Activated naive CD4-positive, alpha-beta T cell treated with anti-CD3 and anti-CD28 coated beads, Interleukin-2, amount 50 U/mL, for 24 hours (primary cell): ENCODE results near the gene STT3A.
A peak's percentile ranks its signal among the peaks of the same experiment; 100 is the strongest.

Experiments used
- H3K27ac Mint-ChIP-seq: one replicate; pipeline ENCODE4 v1.8.0; 2021; ENCODE audit warnings: mild to moderate bottlenecking, mixed read lengths
- H3K27me3 Mint-ChIP-seq: one replicate; pipeline ENCODE4 v1.8.0; 2021; ENCODE audit warnings: mixed read lengths
- H3K36me3 Mint-ChIP-seq: one replicate; pipeline ENCODE4 v1.8.0; 2021; ENCODE audit warnings: mixed read lengths
- H3K4me1 Mint-ChIP-seq: one replicate; pipeline ENCODE4 v1.8.0; 2021; ENCODE audit warnings: mixed read lengths
- H3K4me3 Mint-ChIP-seq: one replicate; pipeline ENCODE4 v1.8.0; 2021; ENCODE audit warnings: mild to moderate bottlenecking, mixed read lengths
- H3K9me3 Mint-ChIP-seq: one replicate; pipeline ENCODE4 v1.8.0; 2021; ENCODE audit warnings: mixed read lengths

The STT3A gene

DNA sequence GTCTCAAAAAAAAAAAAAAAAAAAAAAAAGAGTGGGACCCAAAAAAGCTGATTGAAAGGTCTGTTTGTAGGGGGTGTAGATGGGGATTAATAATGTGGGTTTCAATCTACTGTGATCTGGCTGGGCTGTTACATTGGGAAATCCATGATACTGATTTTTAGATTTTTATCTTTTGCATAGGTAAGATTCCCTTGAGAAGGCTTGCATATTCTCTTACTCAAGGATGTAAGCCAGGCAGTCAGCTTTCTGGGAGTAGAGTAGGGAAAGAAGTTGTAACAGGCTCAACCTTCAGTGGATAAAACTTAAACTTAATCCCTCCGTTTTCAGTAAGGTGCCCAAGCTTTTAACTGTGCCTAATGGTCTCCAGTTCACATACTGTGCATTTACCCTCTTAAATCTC lies 30.4 kb downstream of the STT3A start:
- Mint-ChIP-seq H3K4me1 (peaks cover 20% of the 10 kb centered on the region), H3K36me3 (peaks cover 6% of the 10 kb centered on the region), H3K4me3 (no peak overlapping the region), H3K27me3 (no peaks in the 10 kb centered on the region), H3K9me3 (no peaks in the 10 kb centered on the region), H3K27ac (peak overlapping the region; percentile 76)

DNA sequence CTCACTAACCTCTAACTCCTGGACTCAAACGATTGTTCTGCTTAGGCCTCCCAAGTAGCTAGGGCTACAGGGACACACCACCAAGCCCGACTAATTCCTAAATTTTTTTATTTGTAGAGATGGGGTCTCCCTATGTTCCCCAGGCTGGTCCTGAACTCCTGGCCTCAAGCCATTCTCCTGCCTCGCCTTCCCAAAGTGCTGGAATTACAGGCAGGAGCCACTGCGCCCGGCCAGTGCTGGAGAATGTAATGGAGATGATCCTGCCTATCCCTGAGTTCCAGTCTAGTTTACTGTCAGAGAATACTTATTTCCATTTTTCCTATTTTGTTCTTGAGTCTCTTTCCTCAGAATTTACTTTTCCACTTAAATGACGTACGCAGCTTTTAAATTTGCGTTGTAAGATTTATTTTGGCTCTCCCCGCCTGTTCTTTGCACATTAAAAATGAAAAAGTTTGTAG lies 32.1 kb downstream of the STT3A start, which contains the start of gene CHEK1:
Gene CHEK1, plus strand, starts transcription at position 408 of the 458 bp plus-strand sequence. CDS start 1,606 bp downstream, outside the sequence.
- peak within 1 kb of the TSS; percentile 95 for H3K4me3 Mint-ChIP-seq
- H3K4me1 Mint-ChIP-seq, result peaks cover 20% of the 10 kb centered on the region
- H3K36me3 Mint-ChIP-seq, result peaks cover 6% of the 10 kb centered on the region
- peak within 1 kb of the TSS; percentile 97 for H3K27ac Mint-ChIP-seq
- H3K9me3 Mint-ChIP-seq, result no peaks in the 10 kb centered on the region
- H3K27me3 Mint-ChIP-seq, result no peaks in the 10 kb centered on the region

DNA sequence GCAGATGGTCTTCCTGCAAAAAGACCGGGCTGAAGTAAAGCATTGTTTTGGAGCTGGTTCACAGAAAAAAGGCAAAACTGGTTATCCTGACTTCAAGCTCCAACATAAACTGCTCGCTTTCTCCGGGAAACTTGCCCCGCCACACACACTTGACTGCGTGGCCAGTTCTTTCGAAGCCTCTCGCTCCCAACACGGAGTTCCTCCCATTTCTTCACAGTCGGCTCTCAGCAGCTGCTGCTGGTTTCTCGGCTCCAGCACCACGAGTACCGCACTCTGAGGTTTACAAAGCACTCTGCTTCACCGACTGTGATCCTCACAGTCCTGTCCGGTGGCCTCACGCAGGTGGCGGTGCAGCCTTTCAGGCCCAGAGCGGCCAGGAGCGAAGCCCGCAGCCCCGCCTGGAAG lies 32.6 kb downstream of the STT3A start:
- Mint-ChIP-seq H3K4me1 (peaks cover 20% of the 10 kb centered on the region), H3K27me3 (no peaks in the 10 kb centered on the region), H3K27ac (peak overlapping the region; percentile 97), H3K9me3 (no peaks in the 10 kb centered on the region), H3K36me3 (peaks cover 6% of the 10 kb centered on the region), H3K4me3 (peak overlapping the region; percentile 95)

DNA sequence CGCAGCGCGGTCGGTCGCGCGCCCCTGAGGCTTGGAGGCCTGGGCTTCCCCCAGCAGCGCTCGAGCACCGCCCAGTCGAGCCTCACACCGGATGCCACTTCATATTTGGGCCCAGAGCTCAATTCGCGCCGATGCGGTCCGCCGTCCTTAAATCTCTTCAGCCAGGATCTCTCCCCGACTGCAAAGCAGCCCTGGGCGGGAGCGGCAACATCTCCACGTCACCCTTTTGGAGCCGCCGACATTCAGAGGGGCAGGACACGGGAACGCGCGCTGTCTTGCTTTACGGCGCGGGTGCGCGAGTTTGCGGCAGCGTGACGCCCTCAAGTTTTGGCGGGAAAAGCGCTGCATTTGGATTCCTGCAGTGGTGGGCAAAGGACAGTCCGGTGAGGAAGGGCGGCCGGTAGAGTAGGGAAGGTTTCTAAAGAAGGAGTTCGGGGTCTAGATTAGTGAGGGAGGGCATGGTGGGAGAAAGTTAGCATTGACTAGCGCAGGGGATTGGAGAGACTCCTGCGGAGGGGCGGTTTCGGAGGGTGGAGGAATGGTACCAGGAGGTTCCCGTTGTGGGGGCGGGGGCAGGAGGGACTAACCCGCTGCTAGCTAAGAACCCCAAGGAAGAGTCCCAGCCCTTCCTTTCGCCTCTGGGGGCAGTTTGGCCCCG lies 33.1 kb downstream of the STT3A start:
- no peaks in the 10 kb centered on the region for H3K9me3 Mint-ChIP-seq
- H3K27me3 Mint-ChIP-seq, result no peaks in the 10 kb centered on the region
- H3K36me3 Mint-ChIP-seq, result peaks cover 6% of the 10 kb centered on the region
- H3K4me1 Mint-ChIP-seq, result peaks cover 20% of the 10 kb centered on the region
- peak overlapping the region; percentile 95 for H3K4me3 Mint-ChIP-seq
- H3K27ac Mint-ChIP-seq, result peak overlapping the region; percentile 97

DNA sequence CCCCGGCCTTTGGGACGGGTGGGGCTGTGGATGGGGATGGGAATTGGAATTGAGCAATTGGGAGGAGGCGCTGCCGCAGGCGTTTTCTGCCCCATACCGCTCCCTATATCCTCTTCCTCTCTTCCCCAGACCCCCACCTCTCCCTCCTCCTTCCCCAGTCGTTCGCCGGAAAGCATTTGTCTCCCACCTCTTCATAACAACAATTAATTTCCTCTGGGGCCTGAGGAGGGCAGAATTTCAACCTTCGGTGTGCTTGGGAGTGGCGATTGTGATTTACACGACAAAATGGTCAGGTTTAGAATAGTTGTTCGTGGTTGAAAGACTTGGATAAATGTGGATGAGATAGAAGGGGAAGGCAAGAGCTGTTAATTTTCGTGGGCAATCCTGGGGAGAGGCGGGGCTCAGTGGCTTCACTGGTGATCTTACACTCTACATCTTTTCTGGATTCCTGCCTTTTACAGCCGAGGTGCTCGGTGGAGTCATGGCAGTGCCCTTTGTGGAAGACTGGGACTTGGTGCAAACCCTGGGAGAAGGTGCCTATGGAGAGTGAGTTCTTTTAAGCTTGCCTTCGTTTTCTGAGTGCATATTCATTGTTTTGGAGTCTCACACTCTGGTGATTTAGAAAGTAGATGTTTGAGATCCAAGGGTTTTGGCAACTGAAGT lies 33.8 kb downstream of the STT3A start:
- Mint-ChIP-seq H3K4me3 (peak overlapping the region; percentile 95), H3K36me3 (peaks cover 6% of the 10 kb centered on the region), H3K27ac (peak overlapping the region; percentile 97), H3K9me3 (no peaks in the 10 kb centered on the region), H3K4me1 (peaks cover 20% of the 10 kb centered on the region), H3K27me3 (no peaks in the 10 kb centered on the region)

DNA sequence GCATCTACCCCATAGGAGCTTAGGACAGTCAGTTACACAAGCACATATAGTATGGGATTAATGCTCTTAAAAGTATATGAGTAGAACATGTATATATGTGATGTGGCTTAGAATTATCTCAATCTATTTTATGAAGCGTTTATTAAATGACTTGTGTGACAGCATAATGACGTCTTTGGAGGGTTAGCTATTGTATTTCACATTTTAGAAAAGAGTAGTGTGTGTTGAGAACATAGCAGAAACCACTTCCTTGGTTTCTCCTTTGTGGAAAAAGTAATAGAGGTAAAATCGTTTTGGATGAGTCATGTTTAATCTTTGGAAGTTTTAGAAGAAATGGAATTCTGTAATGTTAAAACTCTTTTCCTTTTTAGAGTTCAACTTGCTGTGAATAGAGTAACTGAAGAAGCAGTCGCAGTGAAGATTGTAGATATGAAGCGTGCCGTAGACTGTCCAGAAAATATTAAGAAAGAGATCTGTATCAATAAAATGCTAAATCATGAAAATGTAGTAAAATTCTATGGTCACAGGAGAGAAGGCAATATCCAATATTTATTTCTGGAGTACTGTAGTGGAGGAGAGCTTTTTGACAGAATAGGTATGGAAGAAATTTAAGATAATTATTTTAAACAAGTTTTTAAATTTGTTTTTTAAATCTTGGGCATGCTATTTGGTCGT lies 34.7 kb downstream of the STT3A start:
- peaks cover 4% of the 10 kb centered on the region for H3K36me3 Mint-ChIP-seq
- no peak overlapping the region for H3K27ac Mint-ChIP-seq
- H3K27me3 Mint-ChIP-seq, result no peaks in the 10 kb centered on the region
- H3K4me3 Mint-ChIP-seq, result peak overlapping the region; percentile 95
- peaks cover 23% of the 10 kb centered on the region for H3K4me1 Mint-ChIP-seq
- H3K9me3 Mint-ChIP-seq, result no peaks in the 10 kb centered on the region

DNA sequence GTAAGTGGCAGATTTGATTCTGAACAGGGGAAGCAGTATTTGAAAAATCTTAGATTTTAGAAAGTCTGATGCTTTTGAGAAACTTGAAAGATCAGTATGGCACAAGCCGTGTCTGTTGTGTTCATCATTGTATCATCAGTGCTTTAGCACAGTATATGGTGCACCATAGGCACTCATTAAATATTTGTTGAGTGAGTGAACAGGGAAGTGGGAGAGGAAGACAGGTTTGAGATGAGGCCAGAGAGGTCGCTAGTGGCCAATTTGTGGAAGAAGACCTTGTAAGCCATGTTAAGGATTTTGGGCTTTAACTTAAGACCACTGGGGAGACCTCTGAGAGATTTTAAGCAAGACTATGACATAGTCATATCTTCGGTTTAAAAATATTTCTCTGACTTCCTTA lies 45.2 kb downstream of the STT3A start:
- no peak overlapping the region for H3K27ac Mint-ChIP-seq
- H3K9me3 Mint-ChIP-seq, result no peaks in the 10 kb centered on the region
- H3K4me1 Mint-ChIP-seq, result no peaks in the 10 kb centered on the region
- no peaks in the 10 kb centered on the region for H3K27me3 Mint-ChIP-seq
- H3K36me3 Mint-ChIP-seq, result peaks cover 18% of the 10 kb centered on the region
- H3K4me3 Mint-ChIP-seq, result no peak overlapping the region

DNA sequence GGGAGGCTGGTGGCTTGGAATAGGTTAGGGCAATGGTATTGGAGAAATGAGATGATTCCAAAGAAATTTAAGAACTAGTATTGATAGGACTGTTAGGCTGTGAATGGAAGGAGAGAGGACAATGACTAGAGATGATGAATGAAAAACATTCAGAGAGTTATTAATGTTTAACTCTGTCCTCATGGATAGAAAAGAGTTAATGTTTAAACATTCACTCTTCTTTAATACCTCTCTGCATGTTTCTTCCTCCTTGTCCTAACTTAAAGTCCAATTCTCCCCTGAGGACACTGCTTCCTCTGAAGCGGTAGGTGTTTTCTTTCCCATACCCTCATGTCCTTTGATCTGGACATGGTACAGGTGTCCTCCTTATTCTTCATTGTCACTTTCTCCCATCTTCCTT lies 45.7 kb downstream of the STT3A start:
- H3K27me3 Mint-ChIP-seq, result no peaks in the 10 kb centered on the region
- no peaks in the 10 kb centered on the region for H3K9me3 Mint-ChIP-seq
- H3K27ac Mint-ChIP-seq, result no peak overlapping the region
- H3K4me1 Mint-ChIP-seq, result no peaks in the 10 kb centered on the region
- peaks cover 18% of the 10 kb centered on the region for H3K36me3 Mint-ChIP-seq
- H3K4me3 Mint-ChIP-seq, result no peak overlapping the region

DNA sequence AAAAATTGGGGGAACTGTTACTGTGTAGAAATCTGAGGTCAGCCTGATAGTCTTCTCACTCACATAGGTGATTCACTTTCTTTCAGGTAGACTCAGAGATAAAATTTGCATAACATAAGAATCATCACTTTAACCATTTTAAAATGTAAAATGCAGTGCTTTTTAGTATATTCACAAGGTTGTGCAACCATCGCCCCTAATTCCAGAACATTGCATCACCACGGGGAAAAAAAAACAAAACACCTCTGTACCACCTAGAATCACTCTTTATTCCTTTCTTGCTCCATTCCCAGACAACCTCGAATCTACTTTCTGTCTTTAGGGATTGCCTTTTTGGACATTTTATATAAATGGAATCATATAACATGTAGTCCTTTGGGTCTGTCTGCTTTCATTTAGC lies 53.2 kb downstream of the STT3A start:
- Mint-ChIP-seq H3K4me3 (no peak overlapping the region), H3K27ac (no peak overlapping the region), H3K27me3 (no peaks in the 10 kb centered on the region), H3K36me3 (peaks cover 8% of the 10 kb centered on the region), H3K4me1 (peaks cover 8% of the 10 kb centered on the region), H3K9me3 (no peaks in the 10 kb centered on the region)

DNA sequence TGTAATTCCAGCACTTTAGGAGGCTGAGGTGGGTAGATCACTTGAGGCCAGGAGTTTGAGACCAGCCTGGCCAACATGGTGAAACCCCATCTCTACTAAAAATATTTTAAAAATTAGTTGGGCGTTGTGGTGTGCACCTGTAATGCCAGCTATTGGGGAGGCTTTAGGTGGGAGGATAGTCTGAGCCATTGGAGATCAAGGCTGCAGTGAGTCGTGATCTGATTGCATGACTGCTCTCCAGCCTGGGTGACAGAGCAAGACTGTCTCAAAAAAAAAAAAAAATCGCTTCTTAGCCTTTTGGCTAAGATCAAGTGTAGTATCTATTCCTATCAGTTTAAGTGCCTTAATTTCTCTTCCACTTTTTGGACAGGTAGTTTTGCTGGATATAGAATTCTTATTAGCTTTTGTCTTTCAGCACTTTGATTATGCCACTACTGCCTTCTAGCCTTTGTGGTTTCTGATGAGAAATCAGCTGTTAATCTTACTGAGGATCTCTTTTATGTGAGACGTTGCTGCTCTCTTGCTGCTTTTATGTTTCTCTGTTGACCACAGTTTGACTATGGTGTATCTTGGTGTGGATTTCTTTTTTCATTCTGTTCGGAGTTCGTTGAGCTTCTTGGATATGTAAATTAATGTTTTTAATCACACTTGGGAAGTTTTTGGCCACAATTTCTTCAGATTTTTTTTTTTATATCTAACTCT lies 57.0 kb downstream of the STT3A start:
- peaks cover 9% of the 10 kb centered on the region for H3K36me3 Mint-ChIP-seq
- H3K27ac Mint-ChIP-seq, result no peak overlapping the region
- H3K27me3 Mint-ChIP-seq, result no peaks in the 10 kb centered on the region
- peaks cover 8% of the 10 kb centered on the region for H3K4me1 Mint-ChIP-seq
- H3K9me3 Mint-ChIP-seq, result no peaks in the 10 kb centered on the region
- no peak overlapping the region for H3K4me3 Mint-ChIP-seq

DNA sequence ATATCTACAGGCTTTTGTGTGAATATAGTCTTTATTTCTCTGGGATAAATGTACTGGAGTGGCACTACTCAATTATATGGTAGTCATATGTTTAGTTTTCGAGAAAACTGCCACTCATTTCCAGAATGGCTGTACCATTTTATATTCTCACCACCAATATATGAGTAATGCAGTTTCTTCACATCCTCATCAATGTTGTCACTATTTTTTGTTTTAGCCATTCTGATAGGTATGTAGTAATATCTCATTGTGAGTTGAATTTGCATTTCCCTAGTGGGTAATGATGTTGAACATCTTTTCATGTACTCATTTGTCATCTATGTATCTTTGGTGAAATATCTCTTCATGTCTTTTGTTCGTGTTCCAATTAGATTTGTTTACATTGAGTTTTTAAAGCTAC lies 70.0 kb downstream of the STT3A start:
- Mint-ChIP-seq H3K27ac (no peak overlapping the region), H3K4me3 (no peak overlapping the region), H3K4me1 (no peaks in the 10 kb centered on the region), H3K9me3 (peaks cover 10% of the 10 kb centered on the region), H3K27me3 (no peaks in the 10 kb centered on the region), H3K36me3 (peaks cover 18% of the 10 kb centered on the region)

DNA sequence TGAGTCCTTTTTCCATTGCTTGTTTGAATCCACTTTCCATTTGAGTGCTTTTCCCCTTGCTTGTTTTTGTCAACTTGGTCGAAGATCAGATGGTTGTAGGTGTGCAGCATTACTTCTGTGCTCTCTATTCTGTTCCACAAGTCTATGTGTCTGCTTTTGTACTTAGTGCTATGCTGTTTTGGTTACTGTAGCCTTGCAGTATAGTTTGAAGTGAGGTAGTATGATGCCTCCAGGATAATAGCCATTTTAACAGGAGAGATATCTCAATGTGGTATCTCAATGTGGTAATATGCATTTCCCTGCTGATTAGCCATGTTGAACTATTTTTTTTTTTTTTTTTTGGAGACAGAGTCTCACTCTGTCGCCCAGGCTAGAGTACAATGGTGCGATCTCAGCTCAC lies 71.3 kb downstream of the STT3A start:
- H3K27ac Mint-ChIP-seq, result no peak overlapping the region
- peaks cover 20% of the 10 kb centered on the region for H3K36me3 Mint-ChIP-seq
- no peak overlapping the region for H3K4me3 Mint-ChIP-seq
- peaks cover 14% of the 10 kb centered on the region for H3K9me3 Mint-ChIP-seq
- no peaks in the 10 kb centered on the region for H3K27me3 Mint-ChIP-seq
- H3K4me1 Mint-ChIP-seq, result no peaks in the 10 kb centered on the region

DNA sequence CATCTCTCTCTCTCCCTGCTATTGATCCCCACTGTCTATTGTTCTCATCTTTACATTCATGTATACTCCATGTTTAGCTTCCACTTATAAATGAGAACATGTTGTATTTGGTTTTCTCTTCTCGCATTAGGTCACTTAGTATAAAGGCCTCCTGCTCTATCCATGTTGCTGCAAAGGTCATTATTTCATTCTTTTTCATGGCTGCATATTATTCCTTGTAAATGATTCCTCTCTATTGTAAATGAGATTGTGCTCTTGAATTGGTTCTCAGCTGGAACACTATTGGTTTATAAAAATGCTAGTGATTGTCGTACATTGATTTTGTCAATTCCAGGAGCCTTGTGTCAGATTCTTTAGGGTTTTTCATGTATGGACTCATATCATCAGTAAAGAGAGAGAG lies 74.5 kb downstream of the STT3A start:
- H3K4me1 Mint-ChIP-seq, result no peaks in the 10 kb centered on the region
- no peak overlapping the region for H3K27ac Mint-ChIP-seq
- H3K36me3 Mint-ChIP-seq, result peaks cover 19% of the 10 kb centered on the region
- H3K4me3 Mint-ChIP-seq, result no peak overlapping the region
- peaks cover 14% of the 10 kb centered on the region for H3K9me3 Mint-ChIP-seq
- no peaks in the 10 kb centered on the region for H3K27me3 Mint-ChIP-seq

DNA sequence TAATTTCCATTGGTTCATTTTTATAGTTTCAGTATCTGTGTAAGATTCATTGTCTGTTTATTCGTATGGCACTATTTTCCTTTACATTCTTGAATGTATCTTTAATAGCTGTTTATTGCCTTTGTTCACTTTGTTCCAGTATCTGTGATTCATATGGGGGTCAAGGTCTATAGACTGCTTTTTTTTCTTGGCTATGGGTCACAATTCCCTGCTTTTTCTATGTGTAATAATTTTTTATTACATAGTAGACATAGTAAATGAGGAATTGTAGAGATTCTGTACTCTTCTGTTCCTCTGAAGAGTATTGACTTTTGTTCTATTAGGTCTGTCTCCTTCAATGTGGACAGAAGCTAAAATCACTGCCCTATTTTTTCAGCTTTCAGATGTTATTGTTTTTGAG lies 77.5 kb downstream of the STT3A start:
- Mint-ChIP-seq H3K4me1 (no peaks in the 10 kb centered on the region), H3K9me3 (peaks cover 14% of the 10 kb centered on the region), H3K27me3 (no peaks in the 10 kb centered on the region), H3K36me3 (peaks cover 20% of the 10 kb centered on the region), H3K27ac (no peak overlapping the region), H3K4me3 (no peak overlapping the region)

DNA sequence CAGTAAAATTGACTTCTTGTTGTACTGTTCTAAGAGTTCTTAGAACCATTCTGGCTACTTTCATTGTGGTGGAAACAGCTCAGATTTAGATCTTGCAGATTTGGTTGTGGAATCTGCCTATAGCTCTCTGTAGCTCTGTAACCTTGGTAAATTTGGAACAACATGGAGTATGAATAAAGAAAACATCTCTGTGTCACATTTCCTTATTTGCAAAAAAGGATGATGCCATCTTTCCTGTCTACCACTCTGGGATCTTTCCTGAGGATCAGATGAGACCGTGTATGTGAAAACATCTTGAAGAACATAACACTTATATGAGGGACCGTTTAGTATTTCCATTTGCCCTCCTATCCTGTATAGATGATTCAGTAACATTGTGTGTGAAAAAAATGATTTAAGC lies 78.9 kb downstream of the STT3A start:
- H3K4me1 Mint-ChIP-seq, result no peaks in the 10 kb centered on the region
- H3K36me3 Mint-ChIP-seq, result peaks cover 16% of the 10 kb centered on the region
- no peak overlapping the region for H3K27ac Mint-ChIP-seq
- peaks cover 12% of the 10 kb centered on the region for H3K9me3 Mint-ChIP-seq
- no peaks in the 10 kb centered on the region for H3K27me3 Mint-ChIP-seq
- H3K4me3 Mint-ChIP-seq, result no peak overlapping the region
